HG02943 (cell line): ENCODE data around the gene ATP9B.

ENCODE experiments used
- ATAC-seq: cut with Tn5 transposase; IDR thresholded peaks from one replicate; pipeline ENCODE4 v1.9.1; 2021; ENCODE audit warnings: mild to moderate bottlenecking, low read depth, moderate library complexity; ENCODE audit not compliant: unreplicated experiment

The ATP9B gene

DNA sequence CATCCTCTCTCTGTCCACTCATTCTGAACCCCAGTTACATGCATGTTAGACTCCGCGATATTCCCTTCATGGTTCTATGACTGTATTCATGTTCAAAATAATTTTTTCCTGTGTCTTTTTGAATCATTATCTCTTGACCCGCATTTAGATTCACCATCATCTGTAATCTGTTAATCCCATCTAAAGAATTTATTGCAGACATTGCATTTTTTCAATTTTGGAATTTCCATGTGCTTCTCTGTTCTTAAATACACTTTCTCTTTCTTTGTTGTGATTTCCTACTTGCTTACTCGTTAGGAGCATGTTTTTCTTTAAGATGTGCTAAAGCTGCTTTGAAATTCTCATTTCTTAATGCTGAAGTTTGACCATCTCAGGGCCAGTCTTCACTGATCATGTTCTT lies 122.2 kb downstream of the ATP9B start:
- no peak for ATAC-seq

DNA sequence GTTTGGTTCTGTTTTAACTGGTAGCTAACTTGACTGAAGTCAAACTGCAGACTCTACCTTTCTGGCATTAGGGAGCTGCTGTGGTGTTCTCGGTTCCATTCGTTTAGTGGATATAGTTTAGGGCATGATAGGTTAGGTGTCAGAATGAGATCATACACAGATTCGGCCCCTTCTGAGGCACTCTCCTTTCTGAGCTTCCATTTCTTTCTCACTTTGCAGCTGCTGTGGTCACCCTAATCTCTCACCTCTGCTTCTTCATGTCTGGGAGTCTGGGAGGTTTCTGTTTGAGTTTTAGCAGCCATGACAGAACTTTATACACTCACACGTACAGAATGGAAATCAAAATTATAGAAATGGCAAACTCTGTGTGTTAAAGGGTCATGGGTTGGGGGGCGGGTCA lies 122.8 kb downstream of the ATP9B start:
- ATAC-seq, result no peak

DNA sequence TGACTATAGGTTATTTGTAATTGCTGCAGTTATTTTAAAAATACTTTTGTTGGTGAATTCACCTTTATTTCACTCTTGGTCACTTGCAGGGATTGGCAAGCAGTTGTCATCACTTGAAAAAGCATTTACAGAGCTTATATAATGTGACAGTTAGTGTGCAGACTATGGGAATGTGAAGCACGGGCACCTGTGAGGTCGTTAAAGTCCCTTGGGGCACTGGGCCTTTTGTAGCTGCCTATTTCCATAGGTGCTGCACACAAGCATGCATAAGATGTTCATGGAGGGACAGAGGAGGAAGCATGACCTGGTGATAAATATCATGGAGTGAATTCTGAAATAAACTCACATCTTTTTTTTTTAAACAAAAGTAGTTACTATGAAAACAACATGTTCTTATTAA lies 124.6 kb downstream of the ATP9B start:
- no peak for ATAC-seq

DNA sequence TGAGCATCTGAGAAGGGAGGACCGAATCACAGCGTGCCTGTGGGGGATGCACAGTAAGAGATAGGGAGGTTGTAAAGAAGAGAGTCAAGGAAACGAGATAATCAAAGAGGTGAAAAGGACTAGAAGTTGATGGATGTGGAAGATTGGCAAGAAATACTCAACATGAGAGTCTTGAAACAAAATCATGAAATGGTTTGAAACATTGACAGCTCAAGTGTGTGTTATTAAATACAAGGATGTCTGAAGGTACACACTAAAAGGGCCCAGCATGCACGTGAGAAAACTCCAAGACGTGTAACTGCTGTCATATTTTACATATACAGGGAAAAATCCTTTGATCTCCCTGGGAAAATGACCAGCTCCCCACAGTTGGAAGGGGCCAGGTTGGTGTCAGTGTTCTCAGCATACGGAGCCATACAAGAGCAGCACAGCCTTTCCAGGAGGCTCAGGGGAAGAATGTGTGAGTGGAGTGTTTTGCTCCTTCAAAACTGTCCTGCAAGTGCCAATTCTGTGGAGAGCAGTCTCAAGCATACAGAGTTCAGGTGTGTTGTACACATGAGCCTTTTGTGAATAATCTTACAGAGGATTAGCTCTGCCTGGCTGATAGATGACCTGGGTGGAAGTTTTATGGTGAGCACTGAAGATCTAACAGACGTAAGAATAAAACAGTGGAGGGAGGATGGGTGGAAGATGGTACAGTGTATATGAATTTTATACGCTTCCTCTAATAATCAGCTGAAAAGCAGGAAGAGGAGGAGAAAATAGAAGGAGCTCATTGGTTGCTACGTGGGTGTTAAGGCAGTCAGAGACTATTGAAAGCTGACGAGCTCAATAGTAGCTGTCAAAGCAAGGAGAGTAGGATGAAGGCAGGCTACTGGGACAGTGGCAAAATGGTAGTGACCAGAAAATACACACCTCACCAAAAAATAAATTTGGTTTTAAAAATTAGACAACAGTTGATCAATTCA lies 126.8 kb downstream of the ATP9B start:
- ATAC-seq, result no peak

- ATAC-seq, result no peak
Observed at GRCh38 chr18:79197531-79197930, 128.3 kb downstream of the ATP9B start.

GRCh38 chr18:79199691-79200374 lies 130.6 kb downstream of the ATP9B start:
- no peak for ATAC-seq

DNA sequence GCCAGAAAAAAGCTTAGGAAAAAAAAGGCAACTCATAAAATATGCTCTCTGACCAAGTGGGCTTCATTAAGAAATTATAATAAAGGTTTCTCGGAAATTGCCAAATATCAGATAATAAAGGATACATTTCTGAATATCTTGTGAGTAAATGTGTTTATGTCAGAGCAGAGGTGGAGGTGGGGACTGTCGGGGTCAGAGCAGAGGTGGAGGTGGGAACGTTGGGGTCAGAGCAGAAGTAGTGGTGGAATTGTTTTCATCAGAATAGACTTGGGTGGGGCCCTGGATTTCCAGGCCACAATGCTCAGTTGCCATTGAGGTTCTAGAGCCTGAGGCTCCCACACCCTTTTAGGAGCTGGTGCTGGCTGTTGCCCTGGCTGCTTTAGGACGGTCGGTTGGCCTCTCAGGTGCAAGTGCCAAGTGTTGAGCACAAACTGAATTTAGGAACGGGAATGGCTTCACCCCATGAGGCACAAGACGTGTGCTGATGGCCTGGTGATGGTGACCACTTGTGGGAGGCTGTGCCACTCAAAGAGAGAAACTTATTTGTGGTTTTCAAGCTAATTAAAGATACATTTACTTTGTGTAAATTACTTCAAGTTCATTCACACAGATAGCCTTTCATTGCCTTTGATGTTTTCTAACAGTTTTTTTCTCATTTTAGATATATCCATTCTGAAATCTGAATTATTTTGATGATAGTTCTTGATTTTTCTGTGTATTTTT lies 131.5 kb downstream of the ATP9B start:
- ATAC-seq, result no peak

DNA sequence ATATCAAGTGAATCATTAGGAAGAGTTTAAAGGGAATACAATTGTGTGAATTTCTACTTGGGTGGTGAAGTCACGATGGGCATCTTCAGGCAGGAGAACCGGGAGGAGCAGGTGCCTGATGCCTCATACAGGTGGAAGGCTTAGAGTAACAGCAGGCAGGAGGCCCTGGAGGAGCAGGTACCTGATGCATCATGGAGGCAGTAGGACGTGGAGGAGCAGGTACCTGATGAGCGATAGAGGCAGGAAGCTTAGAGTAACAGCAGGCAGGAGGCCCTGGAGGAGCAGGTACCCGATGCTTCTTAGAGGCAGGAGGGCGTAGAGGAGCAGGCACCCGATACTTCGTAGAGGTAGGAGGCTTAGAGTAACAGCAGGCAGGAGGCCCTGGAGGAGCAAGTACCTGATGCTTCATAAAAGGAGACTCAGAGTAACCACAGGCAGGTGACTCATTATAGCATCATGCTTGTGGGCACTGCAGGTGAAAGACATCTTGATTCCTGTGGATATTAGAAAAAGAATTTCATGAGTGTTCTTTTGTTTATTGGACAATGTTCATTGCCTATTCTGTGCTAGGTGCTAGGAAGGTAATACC lies 133.9 kb downstream of the ATP9B start:
- ATAC-seq, result no peak

DNA sequence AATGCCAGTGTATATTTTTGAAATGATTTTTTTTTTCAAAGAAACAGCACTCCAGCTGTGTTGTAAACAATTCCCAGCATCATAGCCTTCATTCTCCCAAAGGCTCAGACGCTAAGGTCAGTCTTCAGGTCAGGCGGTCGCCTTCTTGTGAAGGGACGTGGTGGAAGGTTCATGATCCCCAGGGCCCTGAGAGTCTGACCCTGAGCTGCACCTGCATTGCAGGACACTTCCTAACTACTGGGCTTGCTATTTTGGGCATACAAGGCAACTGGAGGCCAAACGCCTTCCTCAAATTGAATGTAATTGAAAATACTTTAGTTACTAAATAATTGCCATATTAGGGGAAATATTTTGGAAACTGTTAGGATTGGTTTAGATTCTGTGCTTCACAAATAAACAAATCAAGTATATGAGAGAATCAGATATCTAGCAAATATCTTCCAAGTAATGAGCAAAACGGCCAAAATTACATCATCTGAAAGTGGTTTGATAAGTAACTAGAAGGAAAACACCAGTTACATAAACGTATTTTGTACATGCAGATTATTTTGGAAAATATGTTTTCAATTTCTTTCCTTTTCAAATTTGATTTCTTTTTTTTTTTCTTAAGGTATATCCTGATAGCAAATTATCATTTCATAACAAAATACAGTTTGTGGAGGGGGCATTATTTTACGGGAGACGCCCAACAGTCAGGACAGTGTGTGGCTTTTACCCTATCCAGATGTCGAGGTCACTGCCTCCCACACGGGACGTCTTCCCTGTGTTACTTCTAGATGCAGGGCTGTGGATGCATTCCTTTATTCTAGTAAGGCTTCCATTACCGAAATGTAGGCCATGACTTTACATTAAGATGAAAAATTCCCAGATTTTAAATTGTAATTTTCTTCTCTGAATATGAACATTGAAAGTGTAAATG lies 136.0 kb downstream of the ATP9B start:
- ATAC-seq, result no peak

DNA sequence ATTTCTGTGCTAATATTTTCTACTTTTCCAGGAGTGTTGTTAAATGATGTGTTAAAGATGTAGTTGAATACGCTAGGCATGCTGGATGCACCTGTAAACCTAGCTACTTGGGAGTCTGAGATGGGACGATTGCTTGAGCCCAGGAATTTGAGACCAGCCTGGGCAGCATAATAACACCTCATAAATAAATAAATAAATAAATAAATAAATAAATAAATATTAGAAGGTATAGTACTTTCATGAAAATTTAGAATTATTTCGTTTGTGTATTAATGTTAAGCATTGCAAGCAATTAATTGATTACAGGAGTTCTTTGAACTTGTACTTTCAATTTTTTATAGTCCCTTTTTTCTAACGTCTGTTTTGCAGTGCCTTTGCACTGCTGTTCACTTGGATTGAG lies 137.2 kb downstream of the ATP9B start:
- ATAC-seq, result no peak

DNA sequence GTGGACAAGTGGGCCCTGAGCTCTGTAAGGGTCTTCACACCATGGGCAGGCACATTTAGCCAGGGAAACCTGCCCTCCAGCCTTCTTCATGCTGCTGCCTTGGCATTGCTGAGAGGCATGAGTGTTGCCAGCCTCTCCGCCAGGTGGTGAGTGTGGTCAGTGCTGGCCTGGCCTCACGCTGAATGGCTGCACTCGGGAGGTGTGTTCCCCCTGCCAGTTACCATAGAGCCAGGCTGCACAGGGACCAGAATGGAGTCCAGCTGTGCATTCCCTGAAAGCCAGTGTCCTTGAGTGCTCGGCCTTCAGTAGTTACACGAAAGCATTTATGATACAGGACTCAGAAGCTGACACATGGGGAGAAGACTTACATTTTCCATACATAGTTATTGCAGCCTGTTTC lies 139.7 kb downstream of the ATP9B start:
- ATAC-seq, result no peak

- no peak for ATAC-seq
Observed at GRCh38 chr18:79210002-79210910, 141.1 kb downstream of the ATP9B start.

- ATAC-seq, result no peak
Observed at GRCh38 chr18:79211844-79212243, 142.7 kb downstream of the ATP9B start.

DNA sequence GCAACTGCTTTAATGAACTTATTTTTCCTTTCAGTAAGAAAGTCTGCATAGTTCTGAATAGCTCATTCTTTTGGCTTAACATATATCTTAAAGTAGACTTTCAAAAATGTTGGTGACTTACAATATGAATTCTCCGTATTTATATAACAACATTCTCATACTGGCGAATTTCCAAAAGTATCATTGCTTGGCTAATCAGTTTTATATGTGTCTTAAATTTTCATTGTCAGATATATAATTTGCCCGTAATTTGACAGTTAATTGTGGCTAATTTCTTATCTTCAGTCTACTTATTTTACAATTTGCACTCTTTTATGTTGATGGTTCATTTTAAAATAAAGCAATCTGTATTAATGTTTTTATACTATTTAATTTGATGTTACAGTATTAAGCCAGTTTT lies 144.9 kb downstream of the ATP9B start:
- no peak for ATAC-seq

DNA sequence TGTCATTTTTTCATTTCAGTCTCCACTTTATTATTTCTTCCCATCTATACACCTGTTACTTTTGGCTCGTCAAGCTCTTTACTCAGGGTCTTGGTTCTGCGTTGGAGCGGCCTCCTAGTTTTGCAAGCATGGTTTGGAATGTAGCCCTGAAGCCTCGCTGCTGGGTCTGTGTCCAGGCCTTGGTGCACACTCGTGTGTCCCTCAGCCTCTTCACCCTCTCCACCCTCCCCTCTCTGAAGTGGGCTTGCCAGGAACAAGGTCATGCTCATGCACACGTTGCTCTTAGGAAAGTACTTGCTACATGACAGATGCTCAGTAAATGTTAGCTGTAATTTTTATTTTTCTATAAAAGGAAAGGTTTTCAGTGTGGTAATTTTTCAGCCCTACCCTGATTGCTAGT lies 147.0 kb downstream of the ATP9B start:
- no peak for ATAC-seq

DNA sequence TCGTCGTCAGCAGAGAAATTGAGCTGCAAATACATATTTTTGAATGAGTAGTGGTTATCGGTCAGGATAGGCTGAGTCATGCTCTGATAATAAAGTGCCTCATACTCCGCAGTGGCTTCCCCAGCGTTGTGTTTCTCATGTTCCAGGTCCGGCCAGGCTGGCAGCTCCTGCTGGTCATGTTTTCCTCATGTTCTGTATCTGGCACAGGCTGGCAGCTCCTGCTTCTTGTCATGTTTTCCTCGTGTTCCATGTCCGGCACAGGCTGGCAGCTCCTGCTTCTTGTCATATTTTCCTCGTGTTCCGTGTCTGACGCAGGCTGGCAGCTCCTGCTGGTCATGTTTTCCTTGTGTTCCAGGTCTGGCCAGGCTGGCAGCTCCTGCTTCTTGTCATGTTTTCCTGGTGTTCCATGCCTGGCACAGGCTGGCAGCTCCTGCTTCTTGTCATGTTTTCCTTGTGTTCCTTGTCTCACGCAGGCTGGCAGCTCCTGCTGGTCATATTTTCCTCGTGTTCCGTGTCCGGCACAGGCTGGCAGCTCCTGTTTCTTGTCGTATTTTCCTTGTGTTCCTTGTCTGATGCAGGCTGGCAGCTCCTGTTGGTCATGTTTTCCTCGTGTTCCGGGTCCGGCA lies 148.9 kb downstream of the ATP9B start:
- no peak for ATAC-seq

DNA sequence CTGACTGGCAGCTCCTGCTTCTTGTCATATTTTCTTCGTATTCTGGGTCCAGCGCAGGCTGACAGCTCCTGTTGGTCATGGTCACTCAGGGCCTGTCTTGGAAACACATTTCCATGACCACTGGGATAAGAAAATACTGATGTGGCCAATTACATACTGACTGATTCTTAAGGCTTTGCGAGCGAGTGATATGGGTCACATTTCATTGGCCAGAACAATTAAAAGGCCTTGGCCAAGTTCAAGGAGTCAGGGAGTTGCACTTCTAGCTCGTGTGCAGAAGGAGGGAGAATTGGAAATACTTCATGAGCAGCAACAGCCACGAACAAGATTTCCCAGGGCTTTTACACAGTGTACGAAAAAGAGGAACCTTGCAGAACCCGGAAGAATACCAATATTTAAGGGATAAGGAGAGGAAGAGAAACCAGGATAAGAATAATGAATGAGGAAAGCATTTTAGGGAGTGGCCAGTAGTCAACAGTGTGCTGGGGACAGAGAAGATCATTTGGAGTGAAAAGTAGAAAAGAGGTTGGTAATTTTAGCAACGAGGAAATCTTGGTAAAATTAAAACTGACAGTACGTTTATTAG lies 149.5 kb downstream of the ATP9B start:
- ATAC-seq, result no peak

DNA sequence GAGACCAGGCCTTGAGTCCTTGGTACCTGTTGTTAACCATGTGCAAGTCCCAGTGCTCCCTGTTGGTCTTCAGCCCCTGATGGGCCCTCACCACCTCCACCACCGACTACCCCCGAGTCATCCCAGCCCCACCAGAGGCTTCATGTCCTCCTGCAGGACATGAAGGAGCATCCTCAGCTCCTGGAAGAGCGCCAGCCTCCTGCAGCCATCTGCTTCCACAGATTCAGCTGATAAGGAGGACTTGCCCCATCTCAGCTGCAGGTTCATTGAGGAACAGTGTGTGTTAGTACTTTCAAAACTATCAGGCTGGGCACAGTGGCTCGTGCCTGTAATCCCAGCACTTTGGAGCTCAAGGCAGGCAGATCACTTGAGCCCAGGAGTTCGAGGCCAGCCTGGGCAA lies 151.9 kb downstream of the ATP9B start:
- no peak for ATAC-seq
